C4-2B (cell line): ENCODE measurements around the gene SPRR2A.

ENCODE experiments used
- ZFX ChIP-seq: fragments of 450-650 bp; IDR thresholded peaks from 2 replicates; pipeline ENCODE4 v1.6.1; 2017
- TF ChIP-seq, protein P1 (sequence below): fragments of 450-650 bp; conservative IDR thresholded peaks from 2 replicates; pipeline ENCODE4 v1.5.1; 2017; ENCODE audit warnings: mild to moderate bottlenecking

GRCh38 chr1:153099461-153100045 lies 42.2 kb upstream of the SPRR2A start:
- no peak for TF ChIP-seq ZFX
- TF ChIP-seq, protein P1, sequence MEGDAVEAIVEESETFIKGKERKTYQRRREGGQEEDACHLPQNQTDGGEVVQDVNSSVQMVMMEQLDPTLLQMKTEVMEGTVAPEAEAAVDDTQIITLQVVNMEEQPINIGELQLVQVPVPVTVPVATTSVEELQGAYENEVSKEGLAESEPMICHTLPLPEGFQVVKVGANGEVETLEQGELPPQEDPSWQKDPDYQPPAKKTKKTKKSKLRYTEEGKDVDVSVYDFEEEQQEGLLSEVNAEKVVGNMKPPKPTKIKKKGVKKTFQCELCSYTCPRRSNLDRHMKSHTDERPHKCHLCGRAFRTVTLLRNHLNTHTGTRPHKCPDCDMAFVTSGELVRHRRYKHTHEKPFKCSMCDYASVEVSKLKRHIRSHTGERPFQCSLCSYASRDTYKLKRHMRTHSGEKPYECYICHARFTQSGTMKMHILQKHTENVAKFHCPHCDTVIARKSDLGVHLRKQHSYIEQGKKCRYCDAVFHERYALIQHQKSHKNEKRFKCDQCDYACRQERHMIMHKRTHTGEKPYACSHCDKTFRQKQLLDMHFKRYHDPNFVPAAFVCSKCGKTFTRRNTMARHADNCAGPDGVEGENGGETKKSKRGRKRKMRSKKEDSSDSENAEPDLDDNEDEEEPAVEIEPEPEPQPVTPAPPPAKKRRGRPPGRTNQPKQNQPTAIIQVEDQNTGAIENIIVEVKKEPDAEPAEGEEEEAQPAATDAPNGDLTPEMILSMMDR: no peak
